Prostate gland (tissue), 2 donors: ENCODE measurements around the gene PTPRU.

Experiments
- CTCF ChIP-seq, 4 experiments: fragments of 200-600 bp in 2 of 4; fragments of 450-650 bp in 2 of 4; sonication (generic) in 2 of 4; IDR thresholded peaks; 1 replicate in 3 of 4; 2 replicates in 1 of 4; pipeline ENCODE4 v1.5.1; 2016 to 2019; ENCODE audit warnings: antibody characterized with exemption in 4 of 4, mild to moderate bottlenecking in 2 of 4, moderate library complexity in 2 of 4
- POLR2A ChIP-seq: fragments of 450-650 bp; IDR thresholded peaks from one replicate; pipeline ENCODE4 v1.6.1; 2016; ENCODE audit warnings: antibody characterized with exemption, mild to moderate bottlenecking

GRCh38 chr1:29306471-29307140 lies 70.3 kb downstream of the PTPRU start:
- TF ChIP-seq CTCF (IDR thresholded peaks at IDR 0.05) (no peak), POLR2A (no peak)
